Esophagus muscularis mucosa (tissue), 4 donors: ENCODE measurements around the gene PER2. TPM values are rescaled to one million over a fixed set of nuclear protein-coding genes. Genes with fewer than 3 reads are reported as not detected.

Experiments
- DNase-seq: peaks from one replicate; pipeline ENCODE4 v3.0.0-alpha.2; 2017; ENCODE audit errors: extremely low spot score
- H3K27ac ChIP-seq, 4 donors: fragments of 200-600 bp; sonication (generic); replicated peaks in 1 of 4; 1 replicate in 3 of 4; 2 replicates in 1 of 4; pipeline ENCODE4 v1.5.1; 2016 to 2019; ENCODE audit warnings: mild to moderate bottlenecking in 1 of 4
- H3K27me3 ChIP-seq, 4 donors: fragments of 200-600 bp; sonication (generic); one replicate each; pipeline versions ENCODE4 v1.5.1 to v1.6.0; 2016 to 2019
- H3K36me3 ChIP-seq, 4 donors: fragments of 200-600 bp; sonication (generic); one replicate each; pipeline ENCODE4 v1.5.1; 2016 to 2019
- H3K4me1 ChIP-seq, 4 donors: fragments of 200-600 bp; sonication (generic); one replicate each; pipeline ENCODE4 v1.5.1; 2016 to 2019
- H3K4me3 ChIP-seq, 4 donors: fragments of 200-600 bp; sonication (generic); 1 replicate in 2 of 4; 2 replicates in 2 of 4; pipeline ENCODE4 v1.5.1; 2016 to 2019; ENCODE audit warnings: mild to moderate bottlenecking in 4 of 4, moderate library complexity in 1 of 4
- H3K9me3 ChIP-seq, 4 donors: fragments of 200-600 bp; sonication (generic); 1 replicate in 3 of 4; 2 replicates in 1 of 4; pipeline ENCODE4 v1.5.1; 2016 to 2019
- EP300 ChIP-seq: sonication (generic); formaldehyde crosslinking; IDR thresholded peaks from one replicate; pipeline ENCODE4 v1.6.1; 2017; ENCODE audit warnings: antibody characterized with exemption
- POLR2A ChIP-seq: fragments of 450-650 bp; IDR thresholded peaks from one replicate; pipeline ENCODE4 v1.6.1; 2017; ENCODE audit warnings: antibody characterized with exemption, moderate library complexity, mild to moderate bottlenecking, low read depth
- POLR2AphosphoS5 ChIP-seq, 2 donors: sonication (generic); formaldehyde crosslinking; IDR thresholded peaks; one replicate each; pipeline ENCODE4 v1.6.1; 2017; ENCODE audit warnings: antibody characterized with exemption in 2 of 2
- WGBS: methylation state at CpG from one replicate; pipeline ENCODE4 v1.1.5; 2018; 5-methylcytosine and 5-hydroxymethylcytosine counted together
- intact Hi-C: fragments of 100-400 bp; cut with DNase I; formaldehyde crosslinking; loops from one replicate; pipeline ENCODE4 v1.15.1; 2023
- total RNA-seq, 4 donors: library from RNA; depleted of rRNA; stranded (reverse); fragments of >200 nt; gene quantifications; one replicate each; pipeline versions ENCODE4 v1.1.0 to v1.2.1, GENCODE V29; 2016
- TF ChIP-seq, protein P1 (sequence below), 3 experiments: fragments of 200-600 bp in 2 of 3; fragments of 450-650 bp in 1 of 3; sonication (generic) in 2 of 3; IDR thresholded peaks; one replicate each; pipeline ENCODE4 v1.5.1; 2017 to 2019; ENCODE audit warnings: antibody characterized with exemption in 3 of 3, mild to moderate bottlenecking in 2 of 3, moderate library complexity in 1 of 3

PER2 gene
- total RNA-seq, 4 donors from 2014 or later: 9.1 to 13.1 (median 11.1) TPM

DNA sequence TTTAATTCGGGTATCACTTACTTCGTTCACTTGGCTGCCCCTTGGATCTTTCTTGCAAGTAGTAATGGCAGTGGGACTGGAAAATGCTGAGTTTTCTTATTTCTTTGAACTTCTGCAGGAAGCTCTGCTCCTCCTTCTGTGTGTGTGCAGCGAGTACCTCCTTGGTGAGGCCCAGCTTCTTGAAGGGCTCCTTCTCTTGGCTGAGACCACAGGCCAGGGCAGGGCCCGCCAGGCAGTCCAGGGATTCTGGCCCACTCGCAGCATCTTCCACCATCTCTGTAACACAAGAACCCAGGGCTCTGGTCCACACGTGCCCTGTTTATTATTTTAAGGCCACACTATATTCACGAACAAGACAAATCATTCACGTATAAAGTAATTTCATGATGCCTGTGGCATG lies 32.8 kb downstream of the PER2 start:
- Histone ChIP-seq H3K4me1 (peaks cover 0 to 5% (median 0%) of the 10 kb centered on the region in 4 donors), H3K27me3 (no peaks in the 10 kb centered on the region), H3K27ac (no peak overlapping the region), H3K4me3 (no peak overlapping the region), H3K9me3 (no peaks in the 10 kb centered on the region), H3K36me3 (peaks cover 76 to 100% (median 99%) of the 10 kb centered on the region in 4 donors)
- WGBS: 86% methylated on average over 8 of the region's 8 CpGs
- intact Hi-C loops: no loop called here
- TF ChIP-seq POLR2A (no peak), POLR2AphosphoS5 (IDR thresholded peaks at IDR 0.05) (no peak), EP300 (no peak)
- TF ChIP-seq, protein P1, sequence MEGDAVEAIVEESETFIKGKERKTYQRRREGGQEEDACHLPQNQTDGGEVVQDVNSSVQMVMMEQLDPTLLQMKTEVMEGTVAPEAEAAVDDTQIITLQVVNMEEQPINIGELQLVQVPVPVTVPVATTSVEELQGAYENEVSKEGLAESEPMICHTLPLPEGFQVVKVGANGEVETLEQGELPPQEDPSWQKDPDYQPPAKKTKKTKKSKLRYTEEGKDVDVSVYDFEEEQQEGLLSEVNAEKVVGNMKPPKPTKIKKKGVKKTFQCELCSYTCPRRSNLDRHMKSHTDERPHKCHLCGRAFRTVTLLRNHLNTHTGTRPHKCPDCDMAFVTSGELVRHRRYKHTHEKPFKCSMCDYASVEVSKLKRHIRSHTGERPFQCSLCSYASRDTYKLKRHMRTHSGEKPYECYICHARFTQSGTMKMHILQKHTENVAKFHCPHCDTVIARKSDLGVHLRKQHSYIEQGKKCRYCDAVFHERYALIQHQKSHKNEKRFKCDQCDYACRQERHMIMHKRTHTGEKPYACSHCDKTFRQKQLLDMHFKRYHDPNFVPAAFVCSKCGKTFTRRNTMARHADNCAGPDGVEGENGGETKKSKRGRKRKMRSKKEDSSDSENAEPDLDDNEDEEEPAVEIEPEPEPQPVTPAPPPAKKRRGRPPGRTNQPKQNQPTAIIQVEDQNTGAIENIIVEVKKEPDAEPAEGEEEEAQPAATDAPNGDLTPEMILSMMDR (IDR thresholded peaks at IDR 0.05): no peak
- DNase-seq: no peak

DNA sequence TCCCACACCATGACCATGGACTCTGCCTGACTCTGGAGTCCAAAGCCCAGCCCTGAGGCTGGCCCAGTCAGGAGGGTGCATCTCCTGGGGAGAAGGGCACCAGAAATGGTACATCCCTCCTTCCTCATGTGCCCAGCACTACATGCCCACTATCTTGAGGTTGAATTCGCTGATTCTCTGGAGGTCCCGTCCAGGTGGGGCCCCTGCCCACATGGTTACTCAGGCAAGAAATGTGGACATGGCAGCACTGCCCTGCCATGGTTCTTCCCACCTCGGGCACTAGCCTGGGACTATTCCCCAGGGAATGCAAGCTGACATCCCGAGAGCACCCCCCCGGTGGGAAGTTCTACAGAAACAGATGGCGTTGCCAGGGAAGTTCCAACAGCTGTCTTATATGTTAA lies 33.3 kb downstream of the PER2 start:
- H3K27ac ChIP-seq: no peak overlapping the region
- no peaks in the 10 kb centered on the region for H3K27me3 ChIP-seq
- no peak for DNase-seq
- TF ChIP-seq, protein P1 (IDR thresholded peaks at IDR 0.05): no peak
- TF ChIP-seq POLR2AphosphoS5 (IDR thresholded peaks at IDR 0.05) (no peak), POLR2A (no peak), EP300 (no peak)
- intact Hi-C loops: no loop called here
- H3K36me3 ChIP-seq: peaks cover 80 to 100% (median 99%) of the 10 kb centered on the region in 4 donors
- no peak overlapping the region for H3K4me3 ChIP-seq
- WGBS: 80% methylated on average over 4 of the region's 6 CpGs
- H3K9me3 ChIP-seq: no peaks in the 10 kb centered on the region
- peaks cover 0 to 5% (median 0%) of the 10 kb centered on the region in 4 donors for H3K4me1 ChIP-seq

DNA sequence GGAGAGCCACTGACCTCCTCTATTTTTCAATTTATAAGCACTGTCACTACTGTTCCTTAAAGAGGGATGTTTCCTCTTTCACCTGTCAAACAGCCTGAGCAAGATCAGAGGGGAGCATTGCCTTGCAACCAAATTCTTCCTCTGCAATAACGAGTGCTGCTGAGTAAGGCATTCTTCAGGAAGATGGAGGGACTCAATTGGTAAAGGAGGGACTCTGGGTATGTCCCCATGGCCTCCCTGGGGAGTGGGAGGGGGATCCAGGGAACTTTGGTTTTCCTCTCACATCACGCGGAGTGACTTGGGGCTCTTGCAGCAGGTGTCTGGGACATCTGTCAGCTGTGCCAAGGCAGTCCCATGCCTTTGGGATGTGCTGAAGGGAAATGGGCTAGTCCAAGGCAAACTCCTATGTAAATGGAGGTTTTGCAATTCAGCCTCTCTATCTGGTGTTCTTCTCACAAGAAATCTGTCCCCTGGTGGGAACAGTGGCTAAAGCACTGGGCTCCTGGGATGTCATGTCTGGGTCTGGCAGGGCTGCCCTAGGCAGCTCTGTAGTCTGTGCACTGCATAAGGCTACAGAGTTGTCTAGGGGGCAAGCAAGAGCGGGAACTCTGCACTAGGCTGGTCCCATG lies 34.2 kb downstream of the PER2 start:
- H3K36me3 ChIP-seq: peaks cover 75 to 100% (median 99%) of the 10 kb centered on the region in 4 donors
- no peak overlapping the region for H3K27ac ChIP-seq
- 64% methylated on average over 4 of the region's 4 CpGs for WGBS
- TF ChIP-seq, protein P1 (IDR thresholded peaks at IDR 0.05): no peak
- TF ChIP-seq POLR2A (no peak), EP300 (no peak), POLR2AphosphoS5 (IDR thresholded peaks at IDR 0.05) (no peak)
- peaks cover 0 to 5% (median 0%) of the 10 kb centered on the region in 4 donors for H3K4me1 ChIP-seq
- H3K27me3 ChIP-seq: no peaks in the 10 kb centered on the region
- no peak for DNase-seq
- intact Hi-C loops: no loop called here
- H3K4me3 ChIP-seq: no peak overlapping the region
- no peaks in the 10 kb centered on the region for H3K9me3 ChIP-seq

DNA sequence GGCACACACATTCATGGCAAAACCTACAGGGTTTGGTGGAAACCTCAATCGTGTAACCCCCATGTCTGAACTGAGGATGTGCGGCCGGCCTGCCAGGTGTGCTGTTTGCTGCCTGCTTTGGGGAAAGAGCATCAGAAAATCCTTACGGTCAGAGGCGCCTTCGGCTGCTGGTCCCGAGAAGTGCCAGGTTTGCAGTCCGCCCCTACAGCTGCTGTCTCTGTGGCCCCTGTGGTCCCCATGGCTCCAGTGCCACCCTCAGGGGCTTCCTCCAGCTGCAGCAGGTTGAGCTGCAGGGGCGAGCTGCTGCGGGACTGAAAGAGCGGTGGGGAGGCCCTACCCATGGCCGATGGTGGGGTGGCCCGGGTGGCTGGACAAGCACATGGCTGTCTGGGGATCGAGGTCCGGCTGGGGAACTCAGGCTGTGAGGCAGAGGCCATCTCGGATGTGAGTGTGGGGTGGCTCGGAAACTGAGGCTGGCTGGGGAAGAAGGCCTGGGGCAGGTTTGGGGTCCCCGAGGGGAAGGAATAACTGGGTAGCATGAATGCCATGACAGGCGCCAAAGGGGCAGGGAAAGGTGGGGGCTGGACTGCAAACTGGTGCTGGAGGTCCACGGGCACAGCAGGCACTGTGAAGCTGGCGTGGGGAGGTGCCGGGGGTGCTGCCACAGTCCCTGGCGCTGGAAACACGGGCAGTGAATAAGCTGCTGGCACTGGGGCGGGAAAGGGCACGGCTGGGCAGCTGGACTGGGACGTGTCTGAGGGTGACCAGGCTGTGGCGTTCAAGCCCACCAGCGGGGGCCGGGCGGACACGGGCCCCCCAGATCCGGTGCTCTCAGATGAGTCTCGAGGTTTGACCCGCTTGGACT lies 35.4 kb downstream of the PER2 start:
- no peak overlapping the region for H3K27ac ChIP-seq
- WGBS: 93% methylated on average over 28 of the region's 35 CpGs

More for the DNA sequence above, 35.4 kb downstream of the PER2 start:
- Histone ChIP-seq H3K36me3 (peaks cover 68 to 99% (median 96%) of the 10 kb centered on the region in 4 donors), H3K4me3 (no peak overlapping the region), H3K4me1 (peaks cover 0 to 5% (median 0%) of the 10 kb centered on the region in 4 donors), H3K9me3 (no peaks in the 10 kb centered on the region), H3K27me3 (no peaks in the 10 kb centered on the region)
- intact Hi-C loops: no loop called here
- TF ChIP-seq POLR2AphosphoS5 (IDR thresholded peaks at IDR 0.05): no peak
- TF ChIP-seq POLR2A: no peak
- TF ChIP-seq EP300: no peak
- TF ChIP-seq, protein P1 (IDR thresholded peaks at IDR 0.05): no peak
- DNase-seq: no peak
